HCT116 (cell line): ENCODE data around the gene TSPAN15.

Experiments
- CTCF ChIP-seq, 3 experiments: fragments of 200-600 bp in 1 of 3; sonication (generic) in 1 of 3; IDR thresholded peaks in 2 of 3; conservative IDR thresholded peaks in 1 of 3; 2 replicates each; pipeline ENCODE4 v1.5.1; 2012 to 2017; ENCODE audit warnings: low read depth in 2 of 3, low read length in 2 of 3, antibody characterized with exemption in 1 of 3, borderline replicate concordance in 1 of 3, control low read depth in 1 of 3, mild to moderate bottlenecking in 1 of 3, mixed read lengths in 1 of 3, mixed run types in 1 of 3, moderate library complexity in 1 of 3; ENCODE audit not compliant: insufficient read depth in 1 of 3
- EZH2 ChIP-seq: fragments of 200-600 bp; sonication (generic); IDR thresholded peaks from 2 replicates; pipeline ENCODE4 v1.6.1; 2017; ENCODE audit warnings: antibody characterized with exemption, mixed run types
- EZH2phosphoT487 ChIP-seq: fragments of 200-600 bp; IDR thresholded peaks from 2 replicates; pipeline ENCODE4 v1.6.1; 2018; ENCODE audit warnings: antibody characterized with exemption, borderline replicate concordance
- POLR2A ChIP-seq: IDR thresholded peaks from 2 replicates; pipeline ENCODE4 v1.7.0; 2011; ENCODE audit warnings: borderline replicate concordance; ENCODE audit not compliant: insufficient read depth, insufficient read length; ENCODE audit errors: extremely low read depth
- POLR2AphosphoS5 ChIP-seq: IDR thresholded peaks from 2 replicates; pipeline ENCODE4 v1.6.1; 2011; ENCODE audit warnings: mild to moderate bottlenecking, low read depth, low read length, moderate library complexity
- SP1 ChIP-seq: IDR thresholded peaks from 2 replicates; pipeline ENCODE4 v1.6.1; 2012; ENCODE audit warnings: low read depth
- TCF7L2 ChIP-seq: IDR thresholded peaks from 2 replicates; pipeline ENCODE4 v1.7.0; 2011; ENCODE audit warnings: borderline replicate concordance, inconsistent platforms; ENCODE audit not compliant: insufficient read depth, insufficient read length; ENCODE audit errors: extremely low read depth
- ZBTB33 ChIP-seq: IDR thresholded peaks from 2 replicates; pipeline ENCODE4 v1.6.1; 2011; ENCODE audit warnings: mild to moderate bottlenecking, low read length, moderate library complexity; ENCODE audit not compliant: insufficient replicate concordance; ENCODE audit errors: extremely low read depth
- ZNF274 ChIP-seq: fragments of 200-500 bp; sonication (Bioruptor generic); IDR thresholded peaks from 2 replicates; pipeline ENCODE4 v1.6.1; 2014; ENCODE audit warnings: mild to moderate bottlenecking, low read depth, low read length, inconsistent platforms
- TF ChIP-seq, protein P1 (sequence below): IDR thresholded peaks from 2 replicates; pipeline ENCODE4 v1.6.1; 2012

GRCh38 chr10:69501657-69502056 is 50.4 kb downstream of the TSPAN15 start:
- TF ChIP-seq EZH2 (no peak), CTCF (IDR thresholded peaks at IDR 0.05 in 2 of 3, conservative IDR thresholded peaks at IDR 0.05 in 1 of 3; ENCODE audit: borderline replicate concordance in 1 of 3, insufficient read depth in 1 of 3, low read depth in 2 of 3, low read length in 2 of 3) (no peak), ZBTB33 (no peak), POLR2A (no peak), POLR2AphosphoS5 (no peak), ZNF274 (no peak), SP1 (no peak), EZH2phosphoT487 (no peak), TCF7L2 (no peak)
- TF ChIP-seq, protein P1, sequence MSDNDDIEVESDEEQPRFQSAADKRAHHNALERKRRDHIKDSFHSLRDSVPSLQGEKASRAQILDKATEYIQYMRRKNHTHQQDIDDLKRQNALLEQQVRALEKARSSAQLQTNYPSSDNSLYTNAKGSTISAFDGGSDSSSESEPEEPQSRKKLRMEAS, result no peak
